ENCODE data around the gene TPP1. TPM values are rescaled to one million over a fixed set of nuclear protein-coding genes. Genes with fewer than 3 reads are reported as not detected.

TPP1 gene
- total and polyA plus RNA-seq, 9 of the 15 experiments (the other 6 are each of a cell fraction or from before 2014, with no cell fraction given), result 7.5 to 75.8 (median 15.7) TPM

DNA sequence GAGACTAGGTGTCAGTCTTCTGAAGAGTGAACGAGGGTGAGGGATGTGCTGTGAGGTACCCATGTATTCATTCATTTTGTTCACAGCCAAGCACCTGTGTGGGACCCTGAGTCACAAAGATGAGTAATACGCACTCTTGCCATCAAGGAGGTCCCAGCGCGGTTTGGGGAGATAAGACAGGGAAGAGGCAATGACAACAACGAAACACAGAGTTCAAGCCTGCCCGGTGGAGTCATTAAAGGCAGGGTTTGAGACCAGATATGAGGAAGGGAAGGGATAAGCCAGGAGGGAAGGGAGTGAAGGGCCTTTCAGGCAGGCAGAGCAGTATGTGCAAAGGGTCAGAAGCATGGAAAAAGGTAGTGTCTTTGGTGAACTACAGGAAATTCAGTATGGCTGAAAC is 31.8 kb upstream of the TPP1 start (continued):
- TF ChIP-seq MITF (IDR thresholded peaks at IDR 0.05), result no peak
- no peak for TF ChIP-seq CBFB (CRISPR knock-in tag; IDR thresholded peaks at IDR 0.05)
- TF ChIP-seq, protein P1, sequence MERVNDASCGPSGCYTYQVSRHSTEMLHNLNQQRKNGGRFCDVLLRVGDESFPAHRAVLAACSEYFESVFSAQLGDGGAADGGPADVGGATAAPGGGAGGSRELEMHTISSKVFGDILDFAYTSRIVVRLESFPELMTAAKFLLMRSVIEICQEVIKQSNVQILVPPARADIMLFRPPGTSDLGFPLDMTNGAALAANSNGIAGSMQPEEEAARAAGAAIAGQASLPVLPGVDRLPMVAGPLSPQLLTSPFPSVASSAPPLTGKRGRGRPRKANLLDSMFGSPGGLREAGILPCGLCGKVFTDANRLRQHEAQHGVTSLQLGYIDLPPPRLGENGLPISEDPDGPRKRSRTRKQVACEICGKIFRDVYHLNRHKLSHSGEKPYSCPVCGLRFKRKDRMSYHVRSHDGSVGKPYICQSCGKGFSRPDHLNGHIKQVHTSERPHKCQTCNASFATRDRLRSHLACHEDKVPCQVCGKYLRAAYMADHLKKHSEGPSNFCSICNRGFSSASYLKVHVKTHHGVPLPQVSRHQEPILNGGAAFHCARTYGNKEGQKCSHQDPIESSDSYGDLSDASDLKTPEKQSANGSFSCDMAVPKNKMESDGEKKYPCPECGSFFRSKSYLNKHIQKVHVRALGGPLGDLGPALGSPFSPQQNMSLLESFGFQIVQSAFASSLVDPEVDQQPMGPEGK (CRISPR knock-in tag; IDR thresholded peaks at IDR 0.05; ENCODE audit: borderline replicate concordance), result no peak
- TF ChIP-seq CREM (IDR thresholded peaks at IDR 0.05; ENCODE audit: low read depth), result peak; percentile 58
- peak; percentile 56 for TF ChIP-seq NCOR1 (IDR thresholded peaks at IDR 0.05)
- peak; percentile 96 for TF ChIP-seq SMARCE1 (IDR thresholded peaks at IDR 0.05)
- TF ChIP-seq SMARCC2 (IDR thresholded peaks at IDR 0.05; ENCODE audit: low read depth), result peak; percentile 87
- TF ChIP-seq, protein P2, sequence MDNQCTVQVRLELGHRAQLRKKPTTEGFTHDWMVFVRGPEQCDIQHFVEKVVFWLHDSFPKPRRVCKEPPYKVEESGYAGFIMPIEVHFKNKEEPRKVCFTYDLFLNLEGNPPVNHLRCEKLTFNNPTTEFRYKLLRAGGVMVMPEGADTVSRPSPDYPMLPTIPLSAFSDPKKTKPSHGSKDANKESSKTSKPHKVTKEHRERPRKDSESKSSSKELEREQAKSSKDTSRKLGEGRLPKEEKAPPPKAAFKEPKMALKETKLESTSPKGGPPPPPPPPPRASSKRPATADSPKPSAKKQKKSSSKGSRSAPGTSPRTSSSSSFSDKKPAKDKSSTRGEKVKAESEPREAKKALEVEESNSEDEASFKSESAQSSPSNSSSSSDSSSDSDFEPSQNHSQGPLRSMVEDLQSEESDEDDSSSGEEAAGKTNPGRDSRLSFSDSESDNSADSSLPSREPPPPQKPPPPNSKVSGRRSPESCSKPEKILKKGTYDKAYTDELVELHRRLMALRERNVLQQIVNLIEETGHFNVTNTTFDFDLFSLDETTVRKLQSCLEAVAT (IDR thresholded peaks at IDR 0.05), result no peak; a peak in 1 of 4 replicates
- TF ChIP-seq HDGF (IDR thresholded peaks at IDR 0.05), result peak; percentile 68; the same call in 1 of the 2 replicates
- TF ChIP-seq CTBP1 (IDR thresholded peaks at IDR 0.05; ENCODE audit: borderline replicate concordance), result peak; percentile 97
- TF ChIP-seq FOSL1 (tag; conservative IDR thresholded peaks at IDR 0.05), result peak; percentile 97
- no peak for TF ChIP-seq ZNF274 (IDR thresholded peaks at IDR 0.05; ENCODE audit: borderline replicate concordance, low read depth, low read length)
- 0 out of 2 replicates have a peak, but pooled peaks have one; percentile 32 for TF ChIP-seq CC2D1A (IDR thresholded peaks at IDR 0.05)
- peak; percentile 69 for TF ChIP-seq HDAC2 (IDR thresholded peaks at IDR 0.05)
- peak; percentile 42 for TF ChIP-seq MEIS2 (IDR thresholded peaks at IDR 0.05; ENCODE audit: partially characterized antibody)
- no peak for TF ChIP-seq NONO (IDR thresholded peaks at IDR 0.05; ENCODE audit: low read depth in 2 of 2, low read length in 1 of 2)
- 0 out of 2 replicates have a peak, but pooled peaks have one; percentile 4 for TF ChIP-seq KLF16 (IDR thresholded peaks at IDR 0.05)
- peak in 1 of 2 experiments; percentile 7; a peak in 1 of 4 replicates for TF ChIP-seq RAD21 (CRISPR knock-in tag; conservative IDR thresholded peaks at IDR 0.05 in 1 of 2, IDR thresholded peaks at IDR 0.05 in 1 of 2)
- peak; percentile 59; the same call in 1 of the 2 replicates for TF ChIP-seq ATF7 (IDR thresholded peaks at IDR 0.05)
- no peak for TF ChIP-seq CBX1 (IDR thresholded peaks at IDR 0.05; ENCODE audit: low read depth)
- no peak for TF ChIP-seq RFX1 (IDR thresholded peaks at IDR 0.05)
- 0 out of 2 replicates have a peak, but pooled peaks have one; percentile 52 for TF ChIP-seq FOXJ2 (tag; IDR thresholded peaks at IDR 0.05)
- TF ChIP-seq ZNF24 (IDR thresholded peaks at IDR 0.05), result no peak
- peak; percentile 63 for TF ChIP-seq GATA2 (CRISPR knock-in tag; IDR thresholded peaks at IDR 0.05)
- no peak for TF ChIP-seq ZSCAN32 (CRISPR knock-in tag; IDR thresholded peaks at IDR 0.05)
- TF ChIP-seq ARID1B (IDR thresholded peaks at IDR 0.05), result peak; percentile 93
- no peak for TF ChIP-seq ZNF3 (CRISPR knock-in tag; IDR thresholded peaks at IDR 0.05)

Data from K562 (cell line).